SK-N-SH (cell line): ENCODE data around the gene ARMC9. TPM values are rescaled to one million over a fixed set of nuclear protein-coding genes. Genes with fewer than 3 reads are reported as not detected.

Experiments
- CTCF ChIA-PET: fragments of 300-600, 350-600 bp; formaldehyde crosslinking; extraction: SDS; loops from one replicate; lab custom pipeline; 2021; lab: Yijun Ruan, JAX
- POLR2A ChIA-PET: fragments of 350-600 bp; sonication (Branson Sonifier 250); formaldehyde crosslinking; extraction: SDS; loops from one replicate; lab custom pipeline; 2020; ENCODE audit warnings: antibody characterized with exemption, inconsistent platforms; lab: Yijun Ruan, JAX
- DNase-seq: peaks from one replicate; pipeline ENCODE4 v3.0.0; 2012
- H2AFZ ChIP-seq: fragments of 200-600 bp; sonication (generic); 2 replicates; pipeline ENCODE4 v1.8.1; 2016; ENCODE audit warnings: antibody characterized with exemption, mild to moderate bottlenecking, low read depth
- H3F3A ChIP-seq: fragments of 200-600 bp; sonication (generic); replicated peaks from 2 replicates; pipeline ENCODE3; 2016; ENCODE audit warnings: antibody characterized with exemption, mild to moderate bottlenecking; ENCODE audit not compliant: insufficient read depth
- H3K27ac ChIP-seq, 2 experiments: fragments of 200-500 bp in 1 of 2; fragments of 200-600 bp in 1 of 2; sonication (Bioruptor generic) in 1 of 2; sonication (generic), shearing (Covaris generic) in 1 of 2; 2 replicates each; pipeline versions ENCODE4 v1.5.1 to v1.6.1; 2014 to 2016; ENCODE audit warnings: low read depth in 2 of 2, inconsistent platforms in 1 of 2, low read length in 1 of 2, mild to moderate bottlenecking in 1 of 2, mixed read lengths in 1 of 2
- H3K27me3 ChIP-seq: fragments of 200-600 bp; sonication (generic), shearing (Covaris generic); 2 replicates; pipeline ENCODE4 v1.6.1; 2016; ENCODE audit warnings: mixed run types; ENCODE audit not compliant: insufficient read depth
- H3K36me3 ChIP-seq, 2 experiments: fragments of 200-500 bp in 1 of 2; fragments of 200-600 bp in 1 of 2; sonication (Bioruptor generic) in 1 of 2; sonication (generic) in 1 of 2; replicated peaks in 1 of 2; 2 replicates each; pipeline versions ENCODE3 to v1.5.1; 2014 to 2016; ENCODE audit warnings: low read length in 1 of 2, mild to moderate bottlenecking in 1 of 2; ENCODE audit not compliant: insufficient read depth in 2 of 2, control insufficient read depth in 1 of 2
- H3K4me1 ChIP-seq, 2 experiments: fragments of 200-500 bp in 1 of 2; fragments of 200-600 bp in 1 of 2; sonication (Bioruptor generic) in 1 of 2; sonication (generic), shearing (Covaris generic) in 1 of 2; 2 replicates each; pipeline versions ENCODE4 v1.5.1 to v1.6.1; 2014 to 2016; ENCODE audit warnings: low read depth in 1 of 2, low read length in 1 of 2, mixed run types in 1 of 2; ENCODE audit not compliant: insufficient read depth in 2 of 2, control insufficient read depth in 1 of 2
- H3K4me2 ChIP-seq: fragments of 200-600 bp; sonication (generic), shearing (Covaris generic); 2 replicates; pipeline ENCODE4 v1.6.1; 2017; ENCODE audit warnings: mixed run types
- H3K4me3 ChIP-seq, 2 experiments: fragments of 200-500 bp in 1 of 2; fragments of 200-600 bp in 1 of 2; sonication (Bioruptor generic) in 1 of 2; sonication (generic), shearing (Covaris generic) in 1 of 2; 2 replicates each; pipeline versions ENCODE4 v1.5.1 to v1.8.1; 2014 to 2016; ENCODE audit warnings: low read depth in 2 of 2, inconsistent platforms in 1 of 2, low read length in 1 of 2, mild to moderate bottlenecking in 1 of 2, mixed read lengths in 1 of 2, moderate library complexity in 1 of 2
- H3K79me2 ChIP-seq: fragments of 200-600 bp; sonication (generic); 2 replicates; pipeline ENCODE4 v1.8.1; 2017; ENCODE audit warnings: mild to moderate bottlenecking; ENCODE audit not compliant: insufficient read depth
- H3K9ac ChIP-seq: fragments of 200-600 bp; sonication (generic); 2 replicates; pipeline ENCODE4 v1.6.1; 2017; ENCODE audit warnings: mixed run types
- H3K9me2 ChIP-seq: fragments of 200-600 bp; sonication (generic); 2 replicates; pipeline ENCODE4 v1.6.1; 2017; ENCODE audit warnings: mixed run types
- H3K9me3 ChIP-seq: fragments of 200-600 bp; sonication (generic); 2 replicates; pipeline ENCODE4 v1.6.1; 2017; ENCODE audit warnings: mixed run types, mild to moderate bottlenecking, moderate library complexity
- H4K20me1 ChIP-seq: fragments of 200-600 bp; sonication (generic); 2 replicates; pipeline ENCODE4 v1.6.1; 2017; ENCODE audit warnings: mild to moderate bottlenecking, mixed run types; ENCODE audit not compliant: insufficient read depth
- CHD2 ChIP-seq: fragments of 150-350 bp; IDR thresholded peaks from 2 replicates; pipeline ENCODE4 v1.6.1; 2018; ENCODE audit warnings: low read length; ENCODE audit not compliant: partially characterized antibody
- ELF1 ChIP-seq: IDR thresholded peaks from 2 replicates; pipeline ENCODE4 v1.4.0; 2012
- FOSL2 ChIP-seq: IDR thresholded peaks from 2 replicates; pipeline ENCODE4 v1.4.0; 2012; ENCODE audit warnings: low read depth, mild to moderate bottlenecking, moderate library complexity, borderline replicate concordance
- FOXJ3 ChIP-seq: sonication (generic); formaldehyde crosslinking; IDR thresholded peaks from 2 replicates; pipeline ENCODE4 v1.5.1; 2020; ENCODE audit warnings: mild to moderate bottlenecking, missing genetic modification reagents
- GATA2 ChIP-seq: sonication (generic); formaldehyde crosslinking; IDR thresholded peaks from 2 replicates; pipeline ENCODE4 v1.5.0; 2020; ENCODE audit warnings: mild to moderate bottlenecking, missing genetic modification reagents
- MXI1 ChIP-seq: IDR thresholded peaks from 2 replicates; pipeline ENCODE4 v1.6.1; 2012; ENCODE audit warnings: mild to moderate bottlenecking, low read depth, low read length, improper control_type of control experiment
- NFIC ChIP-seq: IDR thresholded peaks from 2 replicates; pipeline ENCODE4 v1.4.0; 2012; ENCODE audit warnings: borderline replicate concordance
- RAD21 ChIP-seq: IDR thresholded peaks from 2 replicates; pipeline ENCODE4 v1.6.1; 2012; ENCODE audit warnings: mild to moderate bottlenecking, low read length
- RXRA ChIP-seq: IDR thresholded peaks from 2 replicates; pipeline ENCODE4 v1.4.0; 2012; ENCODE audit warnings: low read depth, mild to moderate bottlenecking, borderline replicate concordance
- SIN3A ChIP-seq: IDR thresholded peaks from 2 replicates; pipeline ENCODE4 v1.6.1; 2012; ENCODE audit warnings: low read depth, mild to moderate bottlenecking, low read length, moderate library complexity, borderline replicate concordance
- TAF1 ChIP-seq: IDR thresholded peaks from 2 replicates; pipeline ENCODE4 v1.6.1; 2012; ENCODE audit warnings: low read depth, mild to moderate bottlenecking, low read length, moderate library complexity, borderline replicate concordance
- TCF12 ChIP-seq: IDR thresholded peaks from 2 replicates; pipeline ENCODE4 v1.4.0; 2012
- TEAD4 ChIP-seq: IDR thresholded peaks from 2 replicates; pipeline ENCODE4 v1.4.0; 2012; ENCODE audit warnings: mild to moderate bottlenecking, borderline replicate concordance; ENCODE audit not compliant: insufficient read depth
- WGBS: methylation state at CpG from one replicate; pipeline ENCODE4 v1.1.6; 2017; ENCODE audit warnings: low lambda C conversion rate; 5-methylcytosine and 5-hydroxymethylcytosine counted together
- polyA plus RNA-seq, 3 experiments: library from polyadenylated mRNA; depleted of rRNA; stranded (reverse); fragments of >200 nt; gene quantifications; 2 replicates each; pipeline ENCODE4 v1.2.3, GENCODE V29; 2012
- TF ChIP-seq, protein P1 (sequence below): IDR thresholded peaks from 2 replicates; pipeline ENCODE4; 2012
- TF ChIP-seq, protein P2 (sequence below): IDR thresholded peaks from 2 replicates; pipeline ENCODE4 v1.4.0; 2012; ENCODE audit warnings: low read depth
- TF ChIP-seq, protein P3 (sequence below): fragments of 150-350 bp; IDR thresholded peaks from 2 replicates; pipeline ENCODE4 v1.6.1; 2016; ENCODE audit warnings: mild to moderate bottlenecking, low read depth, low read length
- TF ChIP-seq, protein P4 (sequence below): IDR thresholded peaks from 2 replicates; pipeline ENCODE4 v1.4.0; 2012; ENCODE audit warnings: low read depth, borderline replicate concordance
- TF ChIP-seq, protein P5 (sequence below): IDR thresholded peaks from 2 replicates; pipeline ENCODE4 v1.4.0; 2012; ENCODE audit warnings: low read depth, borderline replicate concordance
- TF ChIP-seq, protein P6 (sequence below): IDR thresholded peaks from 2 replicates; pipeline ENCODE4 v1.6.1; 2012; ENCODE audit warnings: mild to moderate bottlenecking, low read depth, low read length, moderate library complexity

The ARMC9 gene
- polyA plus RNA-seq, 1 of the 3 experiments (the other 2 are of a cell fraction): 25.3 TPM

DNA sequence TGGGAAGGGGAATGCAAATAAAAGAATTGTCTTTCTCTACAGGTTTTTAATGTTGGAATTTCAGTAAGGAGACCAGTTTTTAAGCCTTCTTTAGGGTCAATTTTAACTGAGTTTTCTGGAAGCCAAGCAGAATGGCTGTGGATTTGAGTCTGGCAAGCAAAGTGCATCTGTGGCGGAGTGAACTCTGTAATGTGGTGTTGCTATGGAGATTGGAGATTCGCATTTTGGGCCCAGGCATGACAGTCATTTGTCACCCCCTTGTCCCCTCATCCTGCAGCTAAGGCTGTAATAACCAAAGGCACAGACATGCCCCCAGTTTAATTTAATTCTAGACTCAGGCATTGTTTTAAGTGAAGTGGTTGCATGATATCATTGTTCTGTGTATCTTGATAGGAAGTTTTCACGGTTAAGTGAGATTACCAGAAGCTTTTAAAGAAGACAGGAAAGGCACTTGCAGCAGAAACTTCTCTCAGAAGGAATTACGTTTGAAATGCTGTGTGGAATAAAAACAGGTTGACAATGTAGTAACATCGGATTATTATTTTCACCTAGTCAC lies 30.6 kb downstream of the ARMC9 start:
- ChIA-PET CTCF (interaction anchor here (1.4 to 9.0 kb wide), 15 partner anchors 10 to 229 kb away, joined by 4 to 250 read pairs (median 18); no protein-coding TSS in a partner anchor), POLR2A (no interaction called here)
- 68% methylated on average over 5 of the region's 5 CpGs for WGBS
- peaks cover 0 to 15% of the 10 kb centered on the region in 2 experiments; a peak in 2 of 4 replicates for H3K4me1 ChIP-seq
- peak; percentile 48 for DNase-seq
- no peaks in the 10 kb centered on the region for H3K9me2 ChIP-seq
- peak overlapping the region in 1 of 2 experiments; percentile 20; a peak in 1 of 4 replicates for H3K27ac ChIP-seq
- H4K20me1 ChIP-seq: no peaks in the 10 kb centered on the region
- TF ChIP-seq, protein P1, sequence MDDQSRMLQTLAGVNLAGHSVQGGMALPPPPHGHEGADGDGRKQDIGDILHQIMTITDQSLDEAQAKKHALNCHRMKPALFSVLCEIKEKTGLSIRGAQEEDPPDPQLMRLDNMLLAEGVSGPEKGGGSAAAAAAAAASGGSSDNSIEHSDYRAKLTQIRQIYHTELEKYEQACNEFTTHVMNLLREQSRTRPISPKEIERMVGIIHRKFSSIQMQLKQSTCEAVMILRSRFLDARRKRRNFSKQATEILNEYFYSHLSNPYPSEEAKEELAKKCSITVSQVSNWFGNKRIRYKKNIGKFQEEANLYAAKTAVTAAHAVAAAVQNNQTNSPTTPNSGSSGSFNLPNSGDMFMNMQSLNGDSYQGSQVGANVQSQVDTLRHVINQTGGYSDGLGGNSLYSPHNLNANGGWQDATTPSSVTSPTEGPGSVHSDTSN: no peak
- TF ChIP-seq TAF1 (no peak), TCF12 (no peak), ELF1 (no peak), NFIC (no peak), MXI1 (0 out of 2 replicates have a peak, but pooled peaks have one; percentile 13)
- H3K4me3 ChIP-seq: no peak overlapping the region
- no peak overlapping the region for H2AFZ ChIP-seq
- H3K36me3 ChIP-seq: peaks cover 16 to 18% of the 10 kb centered on the region in 2 experiments
- no peaks in the 10 kb centered on the region for H3K79me2 ChIP-seq
- peaks cover 7% of the 10 kb centered on the region for H3F3A ChIP-seq
- H3K9ac ChIP-seq: no peak overlapping the region
- H3K4me2 ChIP-seq: no peak overlapping the region
- H3K27me3 ChIP-seq: no peaks in the 10 kb centered on the region
- no peaks in the 10 kb centered on the region for H3K9me3 ChIP-seq

DNA sequence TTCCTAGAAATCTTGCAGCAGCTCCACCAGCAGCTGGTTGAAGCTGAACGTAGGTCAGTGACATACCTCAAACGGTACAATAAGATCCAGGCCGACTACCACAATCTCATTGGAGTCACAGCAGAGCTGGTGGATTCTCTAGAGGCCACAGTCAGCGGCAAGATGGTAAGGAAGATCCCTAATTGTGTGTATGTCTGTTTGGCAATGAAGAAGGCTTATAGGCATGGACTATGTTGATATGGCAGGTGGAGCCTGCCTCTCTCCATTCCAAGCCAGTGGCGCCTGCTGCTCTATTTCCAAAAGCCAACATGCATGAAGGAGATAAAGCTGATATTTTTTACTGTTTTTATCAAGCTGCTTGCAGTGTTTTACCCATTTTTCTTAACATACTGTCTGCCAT lies 36.8 kb downstream of the ARMC9 start:
- WGBS: 97% methylated on average over 5 of the region's 5 CpGs
- Histone ChIP-seq H3K9me2 (no peaks in the 10 kb centered on the region), H3F3A (peaks cover 4% of the 10 kb centered on the region), H3K36me3 (peaks cover 28 to 29% of the 10 kb centered on the region in 2 experiments), H3K9ac (no peak overlapping the region), H3K27me3 (no peaks in the 10 kb centered on the region), H2AFZ (no peak overlapping the region), H3K4me2 (no peak overlapping the region), H3K79me2 (no peaks in the 10 kb centered on the region), H3K4me1 (no peaks in the 10 kb centered on the region), H3K4me3 (no peak overlapping the region), H3K9me3 (no peaks in the 10 kb centered on the region), H4K20me1 (no peaks in the 10 kb centered on the region), H3K27ac (no peak overlapping the region)
- POLR2A ChIA-PET: no interaction called here
- no peak for DNase-seq
- CTCF ChIA-PET: interaction anchor here (1.1 to 2.1 kb wide), 4 partner anchors 8 to 178 kb away, joined by 3 to 8 read pairs (median 4); no protein-coding TSS in a partner anchor
- TF ChIP-seq, protein P2, sequence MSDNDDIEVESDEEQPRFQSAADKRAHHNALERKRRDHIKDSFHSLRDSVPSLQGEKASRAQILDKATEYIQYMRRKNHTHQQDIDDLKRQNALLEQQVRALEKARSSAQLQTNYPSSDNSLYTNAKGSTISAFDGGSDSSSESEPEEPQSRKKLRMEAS: no peak
- no peak for TF ChIP-seq TAF1
- TF ChIP-seq GATA2 (CRISPR knock-in tag): no peak
- no peak for TF ChIP-seq SIN3A
- TF ChIP-seq, protein P3, sequence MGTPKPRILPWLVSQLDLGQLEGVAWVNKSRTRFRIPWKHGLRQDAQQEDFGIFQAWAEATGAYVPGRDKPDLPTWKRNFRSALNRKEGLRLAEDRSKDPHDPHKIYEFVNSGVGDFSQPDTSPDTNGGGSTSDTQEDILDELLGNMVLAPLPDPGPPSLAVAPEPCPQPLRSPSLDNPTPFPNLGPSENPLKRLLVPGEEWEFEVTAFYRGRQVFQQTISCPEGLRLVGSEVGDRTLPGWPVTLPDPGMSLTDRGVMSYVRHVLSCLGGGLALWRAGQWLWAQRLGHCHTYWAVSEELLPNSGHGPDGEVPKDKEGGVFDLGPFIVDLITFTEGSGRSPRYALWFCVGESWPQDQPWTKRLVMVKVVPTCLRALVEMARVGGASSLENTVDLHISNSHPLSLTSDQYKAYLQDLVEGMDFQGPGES: no peak
- TF ChIP-seq FOXJ3 (CRISPR knock-in tag): no peak
- no peak for TF ChIP-seq FOSL2
- TF ChIP-seq, protein P4, sequence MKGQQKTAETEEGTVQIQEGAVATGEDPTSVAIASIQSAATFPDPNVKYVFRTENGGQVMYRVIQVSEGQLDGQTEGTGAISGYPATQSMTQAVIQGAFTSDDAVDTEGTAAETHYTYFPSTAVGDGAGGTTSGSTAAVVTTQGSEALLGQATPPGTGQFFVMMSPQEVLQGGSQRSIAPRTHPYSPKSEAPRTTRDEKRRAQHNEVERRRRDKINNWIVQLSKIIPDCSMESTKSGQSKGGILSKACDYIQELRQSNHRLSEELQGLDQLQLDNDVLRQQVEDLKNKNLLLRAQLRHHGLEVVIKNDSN: no peak
- no peak for TF ChIP-seq RXRA
- TF ChIP-seq, protein P5, sequence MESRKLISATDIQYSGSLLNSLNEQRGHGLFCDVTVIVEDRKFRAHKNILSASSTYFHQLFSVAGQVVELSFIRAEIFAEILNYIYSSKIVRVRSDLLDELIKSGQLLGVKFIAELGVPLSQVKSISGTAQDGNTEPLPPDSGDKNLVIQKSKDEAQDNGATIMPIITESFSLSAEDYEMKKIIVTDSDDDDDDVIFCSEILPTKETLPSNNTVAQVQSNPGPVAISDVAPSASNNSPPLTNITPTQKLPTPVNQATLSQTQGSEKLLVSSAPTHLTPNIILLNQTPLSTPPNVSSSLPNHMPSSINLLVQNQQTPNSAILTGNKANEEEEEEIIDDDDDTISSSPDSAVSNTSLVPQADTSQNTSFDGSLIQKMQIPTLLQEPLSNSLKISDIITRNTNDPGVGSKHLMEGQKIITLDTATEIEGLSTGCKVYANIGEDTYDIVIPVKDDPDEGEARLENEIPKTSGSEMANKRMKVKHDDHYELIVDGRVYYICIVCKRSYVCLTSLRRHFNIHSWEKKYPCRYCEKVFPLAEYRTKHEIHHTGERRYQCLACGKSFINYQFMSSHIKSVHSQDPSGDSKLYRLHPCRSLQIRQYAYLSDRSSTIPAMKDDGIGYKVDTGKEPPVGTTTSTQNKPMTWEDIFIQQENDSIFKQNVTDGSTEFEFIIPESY: no peak
- TF ChIP-seq TEAD4: no peak
- no peak for TF ChIP-seq MXI1
- TF ChIP-seq RAD21: no peak
- TF ChIP-seq, protein P6, sequence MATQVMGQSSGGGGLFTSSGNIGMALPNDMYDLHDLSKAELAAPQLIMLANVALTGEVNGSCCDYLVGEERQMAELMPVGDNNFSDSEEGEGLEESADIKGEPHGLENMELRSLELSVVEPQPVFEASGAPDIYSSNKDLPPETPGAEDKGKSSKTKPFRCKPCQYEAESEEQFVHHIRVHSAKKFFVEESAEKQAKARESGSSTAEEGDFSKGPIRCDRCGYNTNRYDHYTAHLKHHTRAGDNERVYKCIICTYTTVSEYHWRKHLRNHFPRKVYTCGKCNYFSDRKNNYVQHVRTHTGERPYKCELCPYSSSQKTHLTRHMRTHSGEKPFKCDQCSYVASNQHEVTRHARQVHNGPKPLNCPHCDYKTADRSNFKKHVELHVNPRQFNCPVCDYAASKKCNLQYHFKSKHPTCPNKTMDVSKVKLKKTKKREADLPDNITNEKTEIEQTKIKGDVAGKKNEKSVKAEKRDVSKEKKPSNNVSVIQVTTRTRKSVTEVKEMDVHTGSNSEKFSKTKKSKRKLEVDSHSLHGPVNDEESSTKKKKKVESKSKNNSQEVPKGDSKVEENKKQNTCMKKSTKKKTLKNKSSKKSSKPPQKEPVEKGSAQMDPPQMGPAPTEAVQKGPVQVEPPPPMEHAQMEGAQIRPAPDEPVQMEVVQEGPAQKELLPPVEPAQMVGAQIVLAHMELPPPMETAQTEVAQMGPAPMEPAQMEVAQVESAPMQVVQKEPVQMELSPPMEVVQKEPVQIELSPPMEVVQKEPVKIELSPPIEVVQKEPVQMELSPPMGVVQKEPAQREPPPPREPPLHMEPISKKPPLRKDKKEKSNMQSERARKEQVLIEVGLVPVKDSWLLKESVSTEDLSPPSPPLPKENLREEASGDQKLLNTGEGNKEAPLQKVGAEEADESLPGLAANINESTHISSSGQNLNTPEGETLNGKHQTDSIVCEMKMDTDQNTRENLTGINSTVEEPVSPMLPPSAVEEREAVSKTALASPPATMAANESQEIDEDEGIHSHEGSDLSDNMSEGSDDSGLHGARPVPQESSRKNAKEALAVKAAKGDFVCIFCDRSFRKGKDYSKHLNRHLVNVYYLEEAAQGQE: no peak
- no peak for TF ChIP-seq CHD2
